HTERT RPE-1 (cell line): ENCODE results near the gene SOWAHA.

Source experiments
- in situ Hi-C: fragments of 300-500 bp; cut with MboI; formaldehyde crosslinking; loops from 4 replicates; pipeline ENCODE4 v1.14.3; 2020; ENCODE audit warnings: low sequenced_read_pairs

The SOWAHA gene

DNA sequence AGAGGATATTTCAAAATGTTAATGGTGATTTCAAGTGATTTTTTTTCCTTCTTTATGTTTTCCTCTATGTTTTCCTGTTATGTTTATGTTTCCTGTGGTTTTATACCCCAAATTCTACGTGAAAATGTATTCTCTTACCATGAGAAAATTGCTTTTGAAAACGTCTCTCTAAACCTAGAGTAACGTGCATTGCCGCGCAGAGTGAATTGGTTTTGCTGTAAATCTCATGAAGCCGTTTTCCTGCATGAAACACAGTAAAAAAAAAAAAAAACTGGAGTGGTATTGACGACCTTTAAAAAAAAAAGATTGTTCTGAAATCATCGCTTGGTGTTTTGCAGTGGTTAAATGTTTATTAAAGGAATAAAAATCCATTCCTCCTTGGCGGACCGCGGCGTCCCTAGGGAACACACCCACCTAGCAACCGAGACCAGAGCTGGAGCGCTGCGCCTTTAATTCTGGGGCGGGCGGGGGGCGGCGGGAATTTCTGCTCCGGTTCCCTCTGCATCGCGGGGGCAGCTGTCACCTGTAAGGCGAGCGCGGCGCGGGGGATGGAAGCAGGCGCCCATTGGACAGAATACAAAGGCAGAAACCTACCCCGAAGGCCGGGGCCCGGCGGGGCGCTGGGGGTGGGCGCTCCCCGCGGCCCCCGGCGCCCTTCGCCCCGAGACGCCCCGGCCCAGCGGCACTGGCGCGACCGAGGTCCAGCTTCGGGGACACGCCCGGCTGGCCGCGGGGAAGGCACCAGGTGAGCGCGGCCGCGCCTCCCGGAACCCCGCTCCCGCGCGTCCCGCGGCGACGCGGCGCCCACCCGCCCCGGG lies at the start of gene SOWAHA:
SOWAHA (plus strand) TSS at position 522 of the 818 bp plus-strand sequence. CDS start 320 bp downstream, outside the sequence.
- in situ Hi-C loops: no loop called here

- in situ Hi-C loops: no loop called here
Measured at GRCh38 chr5:132764051-132764450, 49.1 kb upstream of the SOWAHA start.

GRCh38 chr5:132764671-132765238 lies 48.3 kb upstream of the SOWAHA start:
- in situ Hi-C loops: no loop called here

DNA sequence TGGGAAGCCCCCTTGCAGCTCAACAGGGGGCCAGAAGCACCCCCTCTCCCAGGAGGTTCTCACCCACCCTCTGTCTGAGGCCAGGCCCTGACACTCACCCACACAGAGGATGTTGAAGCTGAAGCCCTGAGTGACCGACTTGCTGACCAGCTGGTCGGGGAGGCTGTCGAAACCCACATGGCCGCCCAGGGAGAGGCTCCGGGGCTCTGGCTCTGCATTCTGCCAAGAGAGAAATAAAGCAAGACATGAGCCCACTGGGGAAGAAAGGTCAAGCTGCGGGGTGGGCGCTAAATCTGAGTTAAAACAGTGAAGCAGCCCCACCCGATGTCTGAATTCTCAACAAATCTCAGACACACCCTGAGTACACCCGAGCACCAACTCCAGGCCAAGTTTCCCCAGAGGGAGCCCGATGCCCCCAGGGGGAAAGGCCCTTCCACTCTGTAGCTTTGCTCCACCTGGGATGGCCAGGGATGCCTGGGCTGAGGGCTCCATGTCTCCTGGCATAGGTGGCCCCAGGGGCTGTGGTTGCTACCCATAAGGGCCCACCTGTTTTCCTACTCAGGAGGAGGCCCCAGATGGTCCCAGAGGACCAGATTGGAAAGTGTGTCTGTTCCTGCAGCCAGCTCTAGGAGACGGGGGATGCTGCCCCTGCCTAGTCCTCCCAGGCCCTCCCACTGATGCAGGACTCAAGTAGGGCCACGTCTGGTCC lies 47.6 kb upstream of the SOWAHA start:
- in situ Hi-C loops: no loop called here

GRCh38 chr5:132766020-132766805 lies 46.9 kb upstream of the SOWAHA start:
- in situ Hi-C loops: no loop called here

DNA sequence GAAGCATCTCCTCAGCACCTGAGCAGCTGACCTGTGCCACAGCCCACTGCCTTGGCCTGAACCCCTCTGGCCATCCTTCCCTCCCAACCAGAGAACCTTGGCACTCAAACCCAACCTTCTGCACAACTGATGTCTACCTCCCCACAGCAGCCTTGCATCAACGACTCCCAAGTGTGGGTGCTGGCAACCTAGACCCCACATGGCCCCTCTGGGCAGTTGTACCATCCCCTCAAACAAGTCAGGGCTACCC lies 46.4 kb upstream of the SOWAHA start:
- in situ Hi-C loops: no loop called here

- in situ Hi-C loops: no loop called here
Measured at GRCh38 chr5:132767150-132767549, 46.0 kb upstream of the SOWAHA start.

DNA sequence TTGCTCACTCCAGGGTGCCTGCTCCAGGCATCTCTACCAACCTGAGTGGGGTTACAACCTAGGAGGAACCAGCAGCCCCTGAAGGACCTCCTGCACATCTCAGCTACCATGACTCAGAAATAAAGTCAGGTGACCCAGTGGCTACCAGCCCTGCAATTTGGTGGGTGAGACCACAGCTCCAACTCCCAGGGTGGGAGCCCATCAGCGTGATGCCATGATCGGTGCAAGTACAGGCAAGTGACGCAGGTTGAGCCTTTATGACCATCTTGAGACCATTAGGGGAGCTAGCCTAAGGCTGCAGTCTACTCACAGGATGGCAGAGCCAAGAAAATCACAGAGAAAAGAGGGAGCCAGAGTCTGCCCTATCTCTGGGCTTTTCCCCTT lies 44.6 kb upstream of the SOWAHA start:
- in situ Hi-C loops: no loop called here

DNA sequence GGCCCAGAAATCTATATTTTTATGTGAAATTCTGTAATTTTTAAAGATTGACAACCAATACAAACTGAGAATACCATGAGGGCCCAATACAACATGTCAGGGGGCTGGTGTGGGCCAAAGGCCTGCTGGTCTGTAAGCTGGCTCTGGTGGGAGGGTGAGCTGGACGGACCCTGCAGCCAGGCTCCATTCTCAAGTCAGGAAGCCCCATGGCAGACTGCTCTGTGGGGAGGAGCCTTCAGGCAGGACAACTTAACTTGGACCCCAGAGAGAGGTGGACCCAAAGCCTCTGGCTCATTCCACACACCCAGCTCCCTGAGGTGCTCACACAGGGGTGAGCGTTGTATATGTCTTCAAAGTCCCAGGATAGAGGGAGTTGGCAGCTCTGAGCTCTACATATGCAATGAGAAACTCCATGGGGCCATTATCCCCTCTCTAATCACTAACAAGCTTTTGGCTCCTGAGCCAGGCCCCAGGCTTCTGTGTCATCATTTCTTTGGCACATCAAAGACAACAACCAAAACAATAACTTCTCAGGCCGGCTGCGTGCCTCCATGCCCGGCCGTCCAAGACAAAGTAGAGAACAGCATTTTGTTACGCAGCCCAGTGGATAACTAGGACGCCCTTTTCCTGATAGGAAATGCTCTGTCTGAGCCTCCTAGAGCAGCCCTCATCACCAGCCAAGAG lies 42.5 kb upstream of the SOWAHA start:
- in situ Hi-C loops: no loop called here

- in situ Hi-C loops: no loop called here
Measured at GRCh38 chr5:132771503-132771998, 41.6 kb upstream of the SOWAHA start.

- in situ Hi-C loops: no loop called here
Measured at GRCh38 chr5:132772291-132773070, 40.6 kb upstream of the SOWAHA start.

DNA sequence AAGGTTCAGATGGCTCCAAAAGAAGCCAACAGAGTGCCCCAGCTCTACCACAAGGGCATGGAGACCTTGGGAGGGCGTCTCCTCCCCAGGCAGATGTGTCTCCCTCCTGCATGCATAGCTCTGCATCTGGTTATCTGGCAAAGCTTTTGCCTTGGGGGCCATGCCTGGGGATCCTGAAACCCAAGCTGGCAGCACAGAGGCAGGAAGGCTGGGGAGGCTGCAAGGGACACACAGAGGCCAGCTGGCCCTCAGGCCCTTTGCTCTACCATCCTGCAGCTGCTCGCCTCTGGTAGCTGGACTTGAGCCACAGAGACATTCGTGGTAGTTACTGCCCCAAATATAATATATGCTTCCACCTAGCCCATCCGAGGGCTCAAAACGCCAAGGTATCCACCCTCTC lies 40.0 kb upstream of the SOWAHA start:
- in situ Hi-C loops: no loop called here

- in situ Hi-C loops: no loop called here
Measured at GRCh38 chr5:132773601-132774355, 39.3 kb upstream of the SOWAHA start.

DNA sequence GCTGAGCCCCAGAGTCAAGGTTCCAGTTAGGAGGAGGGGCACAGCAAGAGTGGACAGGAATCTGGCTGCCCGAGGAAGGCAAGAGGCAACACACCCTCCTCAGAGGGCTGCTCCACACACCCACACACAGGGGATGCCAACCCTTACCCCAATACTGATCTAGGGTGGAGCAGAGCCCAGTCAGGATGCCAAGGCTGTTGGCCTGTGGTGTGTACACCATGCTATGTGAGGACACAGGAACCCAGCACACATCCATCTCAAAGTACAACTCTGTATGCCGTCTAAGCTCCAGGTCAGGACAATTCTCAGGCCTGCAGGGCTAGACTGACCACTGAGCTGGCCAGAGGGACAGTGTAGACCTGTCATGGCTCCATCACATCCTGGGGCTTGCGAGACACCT lies 38.7 kb upstream of the SOWAHA start:
- in situ Hi-C loops: no loop called here

DNA sequence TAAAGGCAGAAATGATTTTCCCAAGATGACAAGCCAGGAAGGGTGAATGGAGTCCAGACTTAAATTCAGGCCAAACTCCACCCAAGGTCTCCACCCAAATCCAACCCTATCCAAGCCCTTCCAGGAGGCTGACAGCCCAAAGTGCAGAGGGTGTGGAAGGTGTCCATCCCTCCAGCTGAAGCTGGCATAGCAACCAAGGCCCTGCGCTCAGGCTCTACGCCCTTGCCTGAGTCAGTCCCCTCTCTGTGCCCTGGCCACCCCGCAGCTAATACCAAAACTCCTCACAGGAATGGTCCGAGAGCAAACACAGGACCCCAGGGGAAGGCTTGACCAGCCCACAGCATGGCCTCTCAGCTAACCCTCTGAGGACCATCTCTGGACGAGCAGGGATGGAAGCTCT lies 38.2 kb upstream of the SOWAHA start:
- in situ Hi-C loops: no loop called here

GRCh38 chr5:132775476-132775961 lies 37.6 kb upstream of the SOWAHA start:
- in situ Hi-C loops: no loop called here

DNA sequence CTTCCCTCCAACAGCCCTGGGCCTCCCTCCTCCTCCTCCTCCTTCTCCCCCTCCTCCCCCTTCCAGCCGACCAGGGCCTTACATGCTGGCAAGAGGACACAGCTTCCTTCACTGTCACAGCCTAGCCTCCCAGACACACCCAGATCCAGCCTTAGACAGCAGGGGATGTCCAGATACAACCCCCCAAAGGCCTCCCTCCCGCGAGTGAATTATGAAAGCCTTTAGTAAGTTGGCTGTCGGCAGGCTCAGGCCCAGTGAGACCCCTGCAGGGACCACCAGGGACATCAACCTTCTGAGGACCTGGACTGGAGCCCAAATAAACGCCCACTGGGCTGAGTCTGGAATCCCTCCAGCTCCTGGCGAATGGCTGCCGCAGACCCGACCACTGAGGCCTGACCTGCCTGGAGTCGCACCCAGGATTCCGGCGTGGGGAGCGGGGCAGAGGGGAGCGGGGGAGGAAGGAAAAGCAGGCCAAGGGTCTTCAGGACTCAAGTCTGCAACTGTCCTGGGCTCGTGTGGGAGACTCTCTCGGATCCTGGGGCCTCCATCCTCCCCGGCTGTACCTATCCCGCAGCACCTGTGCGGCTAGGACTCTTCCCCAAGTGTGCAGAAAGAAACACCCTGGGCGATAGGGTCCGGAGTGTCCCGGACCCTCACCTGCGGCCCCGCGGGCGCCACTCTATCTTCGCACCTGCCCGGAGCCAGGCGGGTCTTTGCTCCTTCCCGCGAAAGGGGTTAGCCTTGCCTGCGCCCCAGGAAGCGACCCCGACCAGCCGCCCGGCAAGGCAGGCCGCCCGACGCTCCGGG lies 36.8 kb upstream of the SOWAHA start:
- in situ Hi-C loops: no loop called here

DNA sequence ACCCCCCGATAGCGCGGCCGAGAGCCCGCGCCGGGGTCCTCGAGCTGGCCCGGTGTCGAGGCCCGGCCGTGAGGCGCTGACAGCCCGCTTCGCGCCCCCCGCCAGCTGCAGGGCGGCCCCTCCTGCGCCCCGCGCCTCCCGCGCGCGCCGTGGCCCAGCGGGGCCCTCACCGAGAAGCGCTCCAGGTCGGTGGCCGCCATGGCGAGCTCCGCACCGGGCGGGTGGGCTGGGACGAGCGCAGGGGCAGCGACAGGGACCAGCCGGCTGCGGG lies 36.2 kb upstream of the SOWAHA start:
- in situ Hi-C loops: no loop called here
